GM18499 (cell line): Measurements from ENCODE around the gene WFDC5.
"Not testable (repeated sequence)": the region's sequence is repeated elsewhere in the genome, so short reads cannot be mapped to it uniquely, and the experiment has no call there.

Source experiments
- ATAC-seq: cut with Tn5 transposase; IDR thresholded peaks from one replicate; pipeline ENCODE4 v1.9.1; 2021; ENCODE audit warnings: moderate number of reproducible peaks; ENCODE audit not compliant: insufficient read depth, unreplicated experiment

The WFDC5 gene, protein sequence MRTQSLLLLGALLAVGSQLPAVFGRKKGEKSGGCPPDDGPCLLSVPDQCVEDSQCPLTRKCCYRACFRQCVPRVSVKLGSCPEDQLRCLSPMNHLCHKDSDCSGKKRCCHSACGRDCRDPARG

DNA sequence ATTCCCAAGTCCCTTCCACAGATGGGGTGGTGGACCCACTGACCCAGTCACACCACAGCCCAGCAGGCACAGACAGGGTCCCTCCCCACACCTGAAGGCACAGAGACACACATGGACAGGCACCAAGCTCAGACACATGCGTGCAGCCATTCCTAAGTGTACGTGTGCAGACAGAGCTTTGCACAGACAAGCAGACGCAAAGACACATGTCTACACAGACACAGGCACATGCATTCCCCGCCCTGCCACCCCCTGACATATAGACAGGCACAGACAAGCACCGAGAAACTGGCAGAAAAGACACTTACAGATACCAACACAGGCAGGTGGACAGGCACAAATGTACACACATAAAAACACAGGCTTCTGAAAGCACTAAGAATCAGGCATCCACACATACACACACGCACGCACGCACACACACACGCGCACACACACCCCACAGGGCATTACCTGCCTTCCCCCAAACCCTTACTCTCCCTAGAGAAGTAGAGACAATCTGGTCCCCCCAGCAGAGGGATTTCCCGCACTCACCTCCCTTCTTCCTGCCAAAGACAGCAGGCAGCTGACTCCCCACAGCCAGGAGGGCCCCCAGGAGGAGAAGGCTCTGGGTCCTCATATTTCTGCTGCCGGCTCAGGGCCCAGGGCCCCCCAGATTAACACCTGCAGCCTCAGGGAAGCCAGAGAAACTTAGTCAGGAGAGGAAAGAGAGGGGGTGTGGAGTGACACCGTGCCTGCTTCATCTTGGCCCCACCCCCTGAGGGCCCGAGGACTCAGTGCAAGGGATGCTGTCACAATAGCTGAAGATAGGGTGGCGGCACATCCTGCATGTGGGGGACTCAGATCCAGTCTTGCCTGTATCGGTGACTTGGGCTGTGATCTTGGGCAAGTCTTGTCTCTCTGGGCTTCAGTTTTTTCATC is at the start of gene WFDC5:
Gene WFDC5 (minus strand): TSS at position 710 of the 921 bp plus-strand sequence. CDS start 91 bp downstream, at position 619.
- no peak for ATAC-seq

DNA sequence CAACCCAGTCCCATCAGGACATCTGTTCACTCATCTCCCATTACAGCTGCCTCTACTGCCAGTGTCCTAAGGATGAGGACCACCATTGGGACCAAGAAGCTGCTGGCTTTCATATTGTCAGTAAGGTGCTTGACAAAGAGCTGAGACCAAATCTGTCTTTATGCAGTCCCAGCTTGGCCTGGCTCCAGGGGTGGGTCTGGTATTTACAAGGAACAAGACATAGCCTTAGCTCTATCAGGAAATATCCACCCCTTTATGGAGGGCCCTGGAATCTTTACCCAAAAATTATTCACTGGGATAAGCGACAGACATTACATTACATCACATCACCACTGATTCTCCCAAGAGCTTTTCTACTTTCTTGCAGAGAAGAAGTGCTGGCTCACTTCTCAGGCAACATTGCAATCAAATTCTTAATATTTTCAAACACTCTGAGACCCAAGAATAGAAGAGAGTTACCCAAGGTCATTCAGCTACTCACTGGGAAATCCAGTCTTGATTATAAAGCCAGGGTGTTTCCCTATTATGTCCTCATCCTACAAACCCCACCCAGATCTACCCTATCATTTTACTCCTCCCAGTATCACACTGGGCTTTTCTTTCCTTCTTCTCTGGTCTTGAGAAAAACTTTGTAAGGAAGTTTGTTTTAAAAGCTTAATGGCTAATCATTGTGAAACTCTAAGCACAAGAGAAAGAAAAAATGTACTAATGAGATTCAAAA is 48.3 kb upstream of the WFDC5 start:
- no peak for ATAC-seq

DNA sequence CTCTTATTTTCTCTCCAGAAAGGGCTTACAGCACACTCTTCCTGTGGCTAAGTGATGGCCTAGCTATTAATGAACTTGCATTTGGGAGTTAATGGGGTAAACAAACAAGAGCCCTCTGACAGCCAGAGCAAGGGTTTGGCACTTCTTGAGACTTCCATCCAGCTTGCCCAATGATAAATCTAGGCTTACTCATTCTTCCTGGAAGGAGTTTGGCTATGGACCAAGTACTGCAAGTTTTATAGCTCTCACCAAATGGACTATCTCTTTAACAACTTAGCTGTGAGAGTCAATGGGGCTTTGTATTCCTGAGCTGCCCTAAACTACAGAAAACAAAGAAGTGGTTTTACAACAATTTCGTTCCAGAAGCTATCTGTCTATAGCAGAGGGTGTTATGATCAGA is 43.0 kb upstream of the WFDC5 start:
- ATAC-seq, result no peak

DNA sequence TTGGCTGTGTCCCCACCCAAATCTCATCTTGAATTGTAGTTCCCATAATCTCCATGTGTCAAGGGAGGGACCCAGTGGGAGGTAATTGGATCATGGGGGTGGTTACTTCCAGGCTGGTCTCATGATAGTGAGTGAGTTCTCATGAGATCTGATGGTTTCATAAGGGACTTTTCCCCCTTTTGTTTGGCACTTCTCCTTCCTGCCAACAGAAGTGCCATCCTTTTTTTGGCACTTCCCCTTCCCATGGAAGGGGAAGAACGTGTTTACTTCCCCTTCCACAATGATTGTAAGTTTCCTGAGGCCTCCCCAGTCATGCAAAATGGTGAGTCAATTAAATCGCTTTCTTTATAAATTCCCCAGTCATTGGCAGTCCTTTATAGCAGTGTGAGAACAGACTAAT is 41.7 kb upstream of the WFDC5 start:
- no peak for ATAC-seq

DNA sequence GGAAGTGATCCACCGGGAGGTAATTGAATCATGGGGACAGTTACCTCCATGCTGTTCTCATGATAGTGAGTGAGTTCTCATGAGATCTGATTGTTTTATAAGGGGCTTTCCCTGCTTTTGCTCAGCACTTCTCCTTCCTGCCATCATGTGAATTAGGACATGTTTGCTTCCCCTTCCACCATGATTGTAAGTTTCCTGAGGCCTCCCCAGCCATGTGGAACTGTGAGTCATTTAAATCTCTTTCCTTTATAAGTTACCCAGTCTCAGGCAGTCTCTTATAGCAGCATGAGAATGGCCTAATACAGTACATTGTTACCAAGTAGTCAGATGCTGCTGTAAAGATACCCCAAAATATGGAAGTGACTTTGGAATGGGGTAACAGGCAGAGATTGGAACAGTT is 39.8 kb upstream of the WFDC5 start:
- not testable (repeated sequence) for ATAC-seq

DNA sequence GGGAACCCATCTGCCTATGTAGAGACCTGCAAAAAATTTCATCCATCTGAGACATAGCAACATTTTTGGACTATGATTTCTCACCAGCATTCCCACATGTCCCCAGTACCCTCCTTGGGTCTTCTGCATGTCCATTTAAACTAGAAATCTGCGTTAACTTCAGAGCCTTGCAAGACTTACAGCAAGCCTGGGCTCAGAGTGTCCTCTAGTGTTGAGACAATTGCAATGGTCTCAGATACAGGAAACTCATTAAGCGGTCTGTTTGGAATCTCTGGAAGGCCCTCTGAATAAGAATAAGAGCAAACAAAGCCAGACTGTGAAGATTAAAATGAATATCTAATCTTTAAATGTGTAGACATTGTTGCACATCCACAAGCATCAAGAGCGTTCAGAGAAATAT is 39.2 kb upstream of the WFDC5 start:
- no peak for ATAC-seq

DNA sequence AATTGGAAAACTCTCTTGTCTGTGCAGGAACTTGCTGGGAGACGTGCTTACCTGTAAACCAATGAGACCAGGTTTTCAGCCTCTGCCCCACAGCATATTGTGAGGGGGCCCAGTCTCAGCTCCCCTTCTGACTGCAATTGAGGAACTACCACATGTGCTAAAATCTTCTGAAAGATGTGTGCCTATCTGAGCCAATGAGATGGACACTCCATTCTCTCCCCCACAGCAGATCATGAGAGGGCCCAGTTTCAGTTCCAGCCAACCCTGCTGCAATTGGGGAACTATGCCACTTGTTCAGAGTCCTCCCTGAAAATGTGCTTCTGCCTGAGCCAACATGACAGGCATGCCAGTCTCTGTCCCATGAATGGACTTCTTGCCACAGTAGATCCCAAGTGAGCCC is 38.8 kb upstream of the WFDC5 start:
- no peak for ATAC-seq

DNA sequence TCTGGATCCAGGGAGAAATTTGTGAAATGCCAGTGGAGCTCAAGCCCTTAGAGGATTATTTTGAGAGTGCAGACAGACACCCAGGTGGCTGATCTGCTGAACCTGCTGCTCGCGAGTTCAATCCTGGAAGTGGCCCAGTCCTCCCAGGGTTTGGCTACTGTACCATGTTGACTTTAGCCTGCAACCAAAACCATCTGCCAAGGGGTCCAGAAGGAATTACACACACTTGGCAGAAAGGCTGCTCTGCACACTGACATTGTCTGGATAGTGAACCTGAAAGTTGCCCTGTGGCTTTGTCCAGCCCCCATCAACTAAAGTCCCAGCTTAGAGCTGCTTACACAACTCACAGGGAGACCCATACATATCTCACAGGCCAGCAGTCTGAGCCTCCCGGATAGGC is 38.2 kb upstream of the WFDC5 start:
- ATAC-seq, result no peak

DNA sequence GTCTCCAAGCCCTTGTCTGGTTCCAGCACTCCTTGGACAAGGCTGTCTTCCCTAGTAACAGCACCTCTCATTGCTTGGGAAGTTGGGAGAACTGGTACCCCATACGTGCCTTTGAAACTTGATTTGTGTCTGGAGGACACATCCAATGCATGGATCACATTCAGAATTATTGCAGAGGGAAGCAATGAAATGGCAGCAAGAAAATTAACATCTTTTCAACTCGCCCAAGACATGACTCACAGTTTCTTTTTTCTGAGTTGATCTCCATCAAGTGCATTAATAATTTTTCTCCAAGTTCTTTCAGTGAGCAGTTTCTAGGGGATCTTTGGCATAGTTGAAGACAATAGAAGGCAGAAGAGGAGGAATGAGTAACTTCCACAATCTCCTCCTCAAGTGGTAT is 37.4 kb upstream of the WFDC5 start:
- ATAC-seq, result no peak

DNA sequence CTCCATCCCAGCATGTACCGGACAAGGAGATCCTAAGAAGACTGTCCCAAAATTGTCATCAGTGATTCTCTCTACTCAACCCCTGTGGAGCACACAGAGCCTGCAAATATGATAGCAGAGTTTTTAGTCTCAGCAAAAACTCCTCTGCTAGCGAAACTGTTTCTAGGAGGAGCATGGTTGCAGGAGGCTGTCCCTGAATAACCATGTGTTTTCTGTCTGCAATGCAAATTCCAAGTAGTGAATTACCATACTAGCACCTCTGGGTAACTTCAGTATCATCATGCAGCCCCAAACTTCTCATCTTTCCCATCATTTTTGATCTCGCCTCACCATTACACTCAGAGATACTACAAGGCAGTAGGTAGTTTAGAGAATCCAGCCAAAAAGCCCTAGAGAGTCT is 34.1 kb upstream of the WFDC5 start:
- ATAC-seq, result no peak

DNA sequence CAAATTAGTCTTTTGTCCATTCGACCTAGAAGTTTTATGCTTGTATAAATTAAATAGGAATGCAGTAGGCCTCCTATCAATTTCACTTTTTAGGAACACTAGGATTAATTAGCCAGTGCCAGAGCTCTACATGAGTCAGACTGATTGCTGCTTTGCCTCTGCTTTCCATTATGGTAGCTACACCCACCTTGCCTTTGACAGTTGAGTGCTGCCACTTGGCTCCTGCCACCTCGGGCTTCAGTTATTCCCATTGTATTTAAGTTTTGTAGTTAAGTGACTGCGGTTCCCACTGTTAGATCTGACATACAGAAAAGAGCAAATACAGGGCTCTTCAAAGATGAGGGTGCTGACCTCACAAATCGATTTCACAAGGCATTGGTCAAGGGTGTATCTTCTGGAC is 25.9 kb upstream of the WFDC5 start:
- no peak for ATAC-seq

DNA sequence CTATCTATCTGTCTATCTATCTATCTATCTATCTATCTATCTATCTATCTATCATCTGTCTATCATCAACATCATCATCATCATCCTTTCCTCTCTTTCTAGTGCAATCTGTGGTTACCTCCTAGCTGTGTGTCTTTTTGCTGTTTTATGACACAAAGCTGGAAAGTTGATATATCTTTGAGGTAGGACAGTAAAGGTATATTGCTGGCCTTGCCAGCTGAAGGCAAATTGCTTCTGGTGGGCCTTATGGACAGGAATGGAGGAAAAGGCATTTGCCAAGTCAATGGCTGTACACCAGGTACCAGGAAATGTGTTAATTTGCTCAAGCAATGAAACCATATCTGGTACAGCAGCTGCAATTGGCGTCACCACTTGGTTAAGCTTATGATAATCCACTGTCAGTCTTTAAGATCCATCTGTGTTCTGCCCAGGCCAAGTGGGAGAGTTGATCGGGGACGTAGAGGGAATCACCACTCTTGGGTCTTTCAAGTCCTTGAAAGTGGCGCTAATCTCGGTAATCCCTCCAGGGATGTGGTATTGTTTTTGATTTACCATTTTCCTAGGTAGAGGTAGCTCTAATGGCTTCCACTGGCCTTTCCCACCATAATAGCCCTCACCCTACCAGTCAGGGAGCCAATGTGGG is 24.9 kb upstream of the WFDC5 start:
- not testable (repeated sequence) for ATAC-seq

DNA sequence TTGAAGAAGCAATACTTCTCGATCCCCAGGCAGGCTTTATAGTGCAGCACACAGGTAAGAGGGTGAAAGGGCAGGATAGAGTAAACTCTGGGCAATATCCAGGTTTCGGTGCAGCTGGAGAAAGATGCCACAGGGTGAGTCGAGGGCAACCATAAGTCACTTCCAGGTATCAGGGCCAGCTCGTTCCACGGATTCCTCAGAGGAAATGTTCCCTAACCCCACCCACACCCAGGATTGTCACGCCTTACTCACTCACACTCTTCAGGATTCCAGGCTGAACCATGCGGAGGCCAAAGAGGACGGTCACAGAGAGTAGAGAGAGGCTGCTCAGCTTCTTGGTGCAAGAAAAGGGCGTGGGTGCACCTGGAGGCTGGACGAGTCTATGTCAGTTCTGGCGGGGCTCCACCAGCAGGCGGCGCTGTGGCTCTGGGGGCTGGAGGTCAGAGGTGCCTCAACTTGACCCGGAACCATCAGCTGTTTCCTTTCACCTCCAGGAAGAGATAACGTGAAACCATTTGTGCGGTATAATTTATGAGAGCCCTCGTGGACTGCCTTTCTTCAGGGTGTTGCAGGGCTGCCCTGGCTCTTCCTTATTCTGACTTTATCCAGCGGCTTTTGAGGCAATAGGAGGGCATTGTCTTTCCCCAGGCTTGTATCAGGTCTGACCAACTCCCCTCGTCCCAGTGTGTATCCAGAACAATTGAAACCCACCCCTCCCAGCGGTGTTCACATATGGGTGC is 23.8 kb upstream of the WFDC5 start:
- ATAC-seq, result no peak

DNA sequence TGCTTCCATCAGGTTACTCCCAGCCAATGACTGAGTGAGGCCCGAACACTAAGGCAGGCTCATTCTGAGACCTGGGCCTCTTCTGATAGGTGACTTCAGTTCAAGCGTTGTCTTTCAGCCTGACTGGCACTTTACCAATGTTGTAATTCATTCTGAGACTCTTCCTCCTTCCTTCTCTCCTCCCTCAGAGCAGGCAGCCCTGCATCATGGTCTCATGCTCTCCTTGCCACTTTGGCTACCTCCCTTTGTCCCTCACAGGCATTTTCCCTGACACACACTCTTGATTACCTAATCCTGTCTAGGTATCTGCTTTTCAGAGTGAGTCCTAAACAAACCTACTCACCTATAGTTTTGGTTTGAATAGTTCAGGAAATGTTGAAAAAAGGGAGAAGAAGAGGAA is 21.9 kb upstream of the WFDC5 start:
- no peak for ATAC-seq

DNA sequence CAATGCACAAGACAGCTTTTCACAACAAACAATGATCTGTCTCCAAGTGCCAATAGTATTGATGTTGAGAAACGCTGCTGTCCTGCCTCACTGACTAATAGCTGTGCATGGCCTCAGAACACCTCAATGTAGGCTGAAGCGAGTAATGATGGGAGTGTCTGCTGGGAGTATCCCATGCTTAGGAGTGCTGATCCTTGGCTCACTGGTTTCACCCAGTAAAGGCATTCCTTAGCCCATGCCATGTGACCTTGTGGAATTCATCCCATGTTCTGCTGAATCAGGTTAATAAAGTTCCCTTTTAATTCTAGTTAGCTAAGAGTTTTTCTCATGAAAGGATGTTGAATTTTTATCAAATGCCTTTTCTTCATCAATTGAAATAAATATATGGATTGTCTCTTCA is 13.1 kb upstream of the WFDC5 start:
- ATAC-seq, result no peak

DNA sequence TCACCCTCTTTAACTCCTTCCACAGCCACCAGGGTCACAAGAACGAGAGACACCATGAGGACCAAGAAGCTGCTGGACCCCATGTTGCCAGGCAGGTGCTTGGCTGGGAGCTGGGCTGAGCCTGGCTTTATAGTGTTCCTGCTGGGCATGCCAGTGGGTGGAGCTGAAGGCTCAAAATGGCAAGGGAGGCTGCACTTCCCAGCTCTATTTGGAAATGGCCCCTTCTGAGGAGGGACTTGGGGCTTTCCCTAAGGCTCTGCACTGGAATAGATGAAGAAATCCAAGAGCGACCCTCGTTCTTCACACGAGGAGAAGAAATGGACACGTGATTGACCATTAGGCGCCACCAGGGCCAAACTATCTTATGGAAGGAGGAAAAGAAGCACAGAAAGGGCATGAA is 9.4 kb upstream of the WFDC5 start, which contains the start of gene WFDC12:
Gene WFDC12 (minus strand): TSS at position 101 of the 400 bp plus-strand sequence. CDS start 18 bp downstream, at position 83.
- no peak for ATAC-seq

DNA sequence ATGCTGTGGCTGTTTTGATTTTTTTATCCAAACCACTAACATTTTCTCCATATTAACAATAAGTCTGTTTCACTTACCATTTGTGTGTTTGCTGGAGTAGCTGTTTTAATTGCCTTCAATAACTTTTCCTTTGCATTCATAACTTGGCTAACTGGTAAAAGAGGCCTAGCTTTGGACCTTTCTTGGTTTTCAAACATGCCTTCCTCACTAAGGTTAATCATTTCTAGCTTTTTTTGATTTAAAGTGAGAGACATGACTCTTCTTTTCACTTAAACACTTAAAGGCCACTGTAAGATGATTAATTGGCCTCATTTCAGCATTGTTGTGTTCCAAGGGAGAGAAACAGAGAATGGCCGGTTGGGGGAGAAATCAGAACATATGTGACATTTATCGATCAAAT is 6.4 kb upstream of the WFDC5 start:
- no peak for ATAC-seq

DNA sequence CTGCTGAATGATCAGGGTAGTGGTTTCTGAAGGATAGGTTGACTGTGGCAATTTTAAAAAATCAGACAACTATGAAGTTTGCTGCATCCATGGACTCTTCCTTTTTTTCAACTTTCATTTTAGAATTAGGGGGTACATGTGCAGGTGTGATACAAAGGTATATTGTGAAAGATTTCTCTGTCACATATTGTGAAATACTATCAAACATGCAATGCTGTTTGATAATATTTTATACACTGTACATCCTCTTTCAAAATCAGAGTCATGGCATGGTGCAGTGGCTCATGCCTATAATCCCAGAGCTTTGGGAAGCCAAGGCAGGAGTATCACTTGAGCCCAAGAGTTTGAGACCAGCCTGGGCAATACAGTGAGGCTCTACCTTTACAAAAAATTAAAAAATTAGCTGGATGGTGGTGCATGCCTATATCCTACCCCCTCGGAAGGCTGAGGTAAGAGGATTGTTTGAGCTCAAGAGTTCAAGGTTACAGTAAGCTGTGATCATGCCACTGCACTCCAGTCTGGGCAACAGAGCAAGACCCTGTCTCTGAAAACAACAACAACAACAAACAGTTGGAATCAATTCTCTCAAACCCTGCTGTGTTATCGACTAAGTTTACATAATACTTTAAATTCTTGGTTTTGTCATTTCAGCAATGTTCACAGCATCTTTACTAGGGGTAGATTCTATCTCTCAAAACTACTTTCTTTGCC is 4.7 kb upstream of the WFDC5 start:
- no peak for ATAC-seq

DNA sequence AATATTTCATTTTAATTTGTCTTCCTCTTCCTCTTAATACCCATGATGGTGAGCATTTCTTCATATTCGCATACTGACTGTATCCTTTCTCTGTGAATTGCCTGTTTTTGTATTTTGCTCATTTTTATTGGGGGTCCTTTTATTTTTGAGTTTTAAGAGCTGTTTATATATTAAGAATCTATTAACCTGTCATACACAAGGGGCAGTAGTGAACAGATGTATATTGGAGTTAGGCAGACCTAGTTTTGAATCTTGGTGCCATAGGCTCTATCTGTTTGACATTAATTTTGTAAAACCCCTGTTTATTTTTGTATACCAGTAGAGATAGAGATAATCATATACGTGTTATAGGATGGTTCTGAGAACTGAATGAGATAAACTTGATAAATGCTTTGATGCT is 3.1 kb upstream of the WFDC5 start:
- ATAC-seq, result no peak
